Fibroblast of the aortic adventitia (primary cell): ENCODE results near the gene PIEZO2. TPM values are rescaled to one million over a fixed set of nuclear protein-coding genes. Genes with fewer than 3 reads are reported as not detected.

ENCODE experiments used
- DNase-seq: peaks from one replicate; pipeline ENCODE4 v3.0.0-alpha.2; 2010; ENCODE audit warnings: low read depth
- H3K4me3 ChIP-seq: 2 replicates; pipeline ENCODE4 v1.5.1; 2011; ENCODE audit warnings: low read depth, mild to moderate bottlenecking, control low read depth, low read length, moderate library complexity
- CTCF ChIP-seq: IDR thresholded peaks from 2 replicates; pipeline ENCODE4 v1.5.1; 2011; ENCODE audit warnings: mild to moderate bottlenecking, low read length, control low read depth, inconsistent platforms; ENCODE audit not compliant: insufficient read depth
- total RNA-seq: library from RNA; depleted of rRNA; stranded (reverse); fragments of >200 nt; gene quantifications from 2 replicates; pipeline ENCODE4 v1.2.3, GENCODE V29; 2012; ENCODE audit warnings: low replicate concordance

Gene PIEZO2
- total RNA-seq, 1 donor, result 1.6 TPM

- no peak overlapping the region for H3K4me3 ChIP-seq
- peak; percentile 17 for DNase-seq
- TF ChIP-seq CTCF, result no peak
Measured at GRCh38 chr18:11121443-11121849, 27.9 kb downstream of the PIEZO2 start.

- TF ChIP-seq CTCF, result no peak
- DNase-seq, result peak; percentile 26
- no peak overlapping the region for H3K4me3 ChIP-seq
Measured at GRCh38 chr18:11119959-11120587, 29.3 kb downstream of the PIEZO2 start.

- TF ChIP-seq CTCF, result no peak
- DNase-seq, result peak; percentile 10
- no peak overlapping the region for H3K4me3 ChIP-seq
Measured at GRCh38 chr18:11119550-11119949, 29.8 kb downstream of the PIEZO2 start.

- DNase-seq, result no peak
- TF ChIP-seq CTCF, result no peak
- H3K4me3 ChIP-seq, result no peak overlapping the region
Measured at GRCh38 chr18:11118051-11118766, 31.2 kb downstream of the PIEZO2 start.

- DNase-seq, result no peak
- H3K4me3 ChIP-seq, result no peak overlapping the region
- TF ChIP-seq CTCF, result no peak
Measured at GRCh38 chr18:11115276-11115675, 34.1 kb downstream of the PIEZO2 start.

- no peak for DNase-seq
- no peak for TF ChIP-seq CTCF
- no peak overlapping the region for H3K4me3 ChIP-seq
Measured at GRCh38 chr18:11114653-11115052, 34.7 kb downstream of the PIEZO2 start.
